ENCODE results near the gene XCL2.
"Not testable (repeated sequence)": the region's sequence is repeated elsewhere in the genome, so short reads cannot be mapped to it uniquely, and the experiment has no call there.

The XCL2 gene

DNA sequence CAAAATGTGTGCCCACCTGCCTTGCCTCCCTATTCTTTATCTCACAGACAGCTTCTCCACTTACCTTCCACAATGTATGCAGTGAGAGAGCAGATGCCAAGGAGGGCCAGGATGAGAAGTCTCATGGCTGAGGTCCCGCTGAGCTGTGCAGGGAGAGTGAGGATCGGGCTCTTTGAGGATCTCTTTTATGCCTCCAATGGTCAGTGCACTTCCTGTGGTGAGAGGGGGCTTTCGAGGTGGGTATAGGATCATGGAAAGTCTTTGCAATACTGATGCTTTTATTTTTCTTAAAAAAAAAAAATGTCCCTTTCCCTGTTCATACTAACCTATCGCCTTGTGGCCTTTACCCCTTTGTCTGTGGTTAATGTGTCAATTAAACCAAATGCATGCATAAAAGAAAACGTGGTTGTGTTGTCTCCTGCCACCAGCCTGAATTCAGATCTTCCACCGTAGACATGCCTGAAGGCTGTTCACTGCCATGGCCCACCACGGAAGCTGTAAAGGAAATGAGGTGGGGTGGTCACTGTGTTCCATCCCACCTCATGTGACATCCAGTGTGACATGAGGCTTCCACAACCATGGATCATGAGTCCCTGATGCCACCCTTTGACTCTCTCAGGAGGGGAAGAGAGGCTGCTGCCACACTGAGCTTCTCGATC lies at the start of gene XCL2:
XCL2 (minus strand) TSS at position 158 of the 659 bp plus-strand sequence; CDS start at position 125, 33 bp downstream.
- not testable (repeated sequence) for DNase-seq (ENCODE audit: low read depth in 3 of 3)

DNA sequence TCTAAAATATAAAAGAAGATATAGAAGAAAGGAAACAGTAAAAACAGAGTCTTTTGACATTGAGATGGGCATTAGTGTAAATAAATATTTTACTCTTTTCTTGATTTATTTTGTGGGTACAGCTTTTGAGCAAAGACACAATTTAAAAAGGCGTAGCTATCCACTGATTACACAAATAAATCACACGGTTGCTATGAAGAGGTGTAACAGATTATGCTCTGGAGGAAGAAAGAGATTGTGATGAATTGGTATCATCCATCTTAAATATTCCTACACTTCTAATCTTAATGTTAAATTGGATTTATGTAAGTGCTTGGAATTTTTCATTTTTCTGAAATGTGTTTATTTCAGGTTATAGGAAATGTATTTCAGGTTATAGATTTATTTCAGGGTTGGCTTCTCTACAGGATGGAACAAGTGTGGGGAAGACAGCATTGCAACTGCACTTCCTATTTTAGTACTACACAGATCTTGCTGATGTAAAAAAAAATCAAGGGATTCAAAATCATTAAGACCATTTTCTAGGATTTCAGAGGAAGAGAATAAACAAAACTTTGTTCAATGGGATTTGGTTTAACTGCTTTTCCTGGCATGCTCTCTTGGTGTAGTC lies 47.9 kb upstream of the XCL2 start:
- DNase-seq (ENCODE audit: low read depth in 3 of 3): no peak

DNA sequence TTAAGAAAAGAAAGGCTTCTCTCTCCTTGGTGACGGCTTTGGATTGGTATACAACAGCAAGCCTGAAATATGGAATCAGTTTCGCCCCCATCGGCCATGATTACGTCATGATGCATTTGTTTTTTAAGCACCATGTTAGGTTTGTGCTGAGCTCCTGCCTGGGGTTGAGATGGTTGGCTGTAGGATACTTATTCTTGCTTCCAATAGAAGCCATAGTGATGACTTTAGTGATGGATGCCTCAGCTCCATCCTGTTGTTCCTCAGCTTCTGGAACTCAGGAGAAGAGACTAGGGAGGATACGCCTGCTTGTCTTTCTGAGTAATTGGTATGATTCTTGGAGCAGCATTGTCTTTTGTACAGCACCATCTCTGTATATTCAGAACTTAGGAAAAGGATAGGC lies 47.3 kb upstream of the XCL2 start:
- DNase-seq (ENCODE audit: low read depth in 3 of 3): no peak

- DNase-seq (ENCODE audit: low read depth in 3 of 3): no peak
These were observed 45.4 kb upstream of the XCL2 start for GRCh38 chr1:168589167-168589566.

- no peak for DNase-seq (ENCODE audit: low read depth in 3 of 3)
These were observed 42.1 kb upstream of the XCL2 start for GRCh38 chr1:168585937-168586336.

GRCh38 chr1:168585191-168585590 lies 41.4 kb upstream of the XCL2 start:
- no peak for DNase-seq (ENCODE audit: low read depth in 3 of 3)

DNA sequence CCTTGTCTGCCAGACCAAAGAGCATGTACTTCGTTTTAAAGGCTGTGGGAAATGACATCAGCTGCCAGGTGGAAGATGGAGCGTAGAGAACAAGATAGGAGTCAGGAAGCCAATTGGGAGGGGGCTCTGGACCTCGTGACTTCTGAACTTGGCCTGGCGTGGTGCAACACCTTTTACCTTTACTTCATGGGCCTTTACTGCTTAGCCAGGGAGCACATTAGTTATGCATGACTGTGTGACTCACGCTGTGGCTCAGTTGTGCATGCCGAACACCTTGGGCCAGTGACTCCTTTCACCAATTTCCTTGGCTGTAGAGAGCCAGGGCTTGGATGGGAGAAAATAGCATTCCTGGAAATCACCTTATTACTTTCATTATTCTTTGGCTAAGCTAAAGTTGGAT lies 39.8 kb upstream of the XCL2 start:
- DNase-seq (ENCODE audit: low read depth in 3 of 3): no peak

- DNase-seq (ENCODE audit: low read depth in 3 of 3): no peak
These were observed 39.0 kb upstream of the XCL2 start for GRCh38 chr1:168582688-168583336.

DNA sequence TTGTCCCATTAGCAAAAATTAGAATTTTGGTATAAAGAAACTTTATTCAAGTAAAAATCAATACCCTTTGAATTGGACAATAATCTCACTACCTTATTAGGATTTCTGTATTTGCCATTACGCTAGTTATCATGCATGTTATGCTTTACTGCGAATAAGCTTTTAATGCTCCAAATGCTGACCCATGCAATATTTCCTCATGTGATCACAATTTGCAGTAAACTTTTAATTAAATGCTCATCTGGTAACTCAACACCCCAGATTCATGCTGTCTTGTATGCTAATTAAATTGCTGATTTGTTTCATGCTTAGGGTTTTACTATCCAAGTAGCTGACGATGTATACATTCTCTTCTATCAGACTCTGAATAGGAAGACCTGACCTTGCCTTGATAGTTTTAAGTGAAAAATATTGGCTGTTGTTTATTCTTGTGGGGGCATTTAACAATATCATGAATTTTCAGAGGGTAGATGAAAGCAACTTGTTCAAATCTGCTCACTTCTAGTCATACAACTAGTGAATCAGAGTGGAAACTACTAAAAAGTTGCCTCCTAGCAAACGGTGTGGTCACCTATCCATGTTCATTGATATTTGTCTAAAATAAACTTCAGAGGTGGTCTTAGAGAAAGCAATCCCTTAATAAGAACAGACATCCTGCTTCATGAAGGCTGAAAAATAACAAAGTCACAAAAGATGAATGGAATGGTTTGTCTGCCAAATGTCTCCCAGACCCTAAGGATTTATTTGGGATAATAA lies 38.2 kb upstream of the XCL2 start:
- DNase-seq (ENCODE audit: low read depth in 3 of 3): no peak

DNA sequence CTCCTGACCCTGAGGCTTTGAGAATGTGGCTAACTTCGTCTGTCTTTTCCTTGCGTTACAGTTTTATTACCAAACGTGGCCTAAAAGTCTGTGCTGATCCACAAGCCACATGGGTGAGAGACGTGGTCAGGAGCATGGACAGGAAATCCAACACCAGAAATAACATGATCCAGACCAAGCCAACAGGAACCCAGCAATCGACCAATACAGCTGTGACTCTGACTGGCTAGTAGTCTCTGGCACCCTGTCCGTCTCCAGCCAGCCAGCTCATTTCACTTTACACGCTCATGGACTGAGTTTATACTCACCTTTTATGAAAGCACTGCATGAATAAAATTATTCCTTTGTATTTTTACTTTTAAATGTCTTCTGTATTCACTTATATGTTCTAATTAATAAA lies 37.2 kb upstream of the XCL2 start:
- DNase-seq (ENCODE audit: low read depth in 3 of 3): not testable (repeated sequence)

DNA sequence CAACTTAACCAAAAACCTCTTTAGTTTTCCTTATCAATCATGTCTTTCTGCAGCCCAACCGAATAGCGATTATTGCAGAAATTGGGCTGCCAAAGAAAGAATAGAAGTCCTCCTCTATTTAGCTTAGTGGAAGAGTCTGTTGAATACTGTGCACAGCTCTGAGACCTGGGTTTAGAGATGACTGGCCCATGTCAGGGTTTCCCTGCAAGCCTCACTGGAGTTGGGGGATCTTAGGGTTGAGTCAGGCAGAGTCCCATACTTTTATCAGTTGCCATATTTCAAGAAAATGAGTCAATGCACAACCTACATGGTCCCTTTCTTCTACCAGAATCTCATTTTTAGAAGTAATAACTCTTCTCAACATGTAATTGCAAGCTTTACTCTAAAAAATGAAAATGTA lies 36.5 kb upstream of the XCL2 start:
- DNase-seq (ENCODE audit: low read depth in 3 of 3): not testable (repeated sequence)

- DNase-seq (ENCODE audit: low read depth in 3 of 3): not testable (repeated sequence)
These were observed 34.9 kb upstream of the XCL2 start for GRCh38 chr1:168578531-168579185.

GRCh38 chr1:168576245-168576688 lies 32.5 kb upstream of the XCL2 start, which contains the start of gene XCL1:
TSS of gene XCL1 (plus strand) at chr1:168576605. CDS start at chr1:168576638, 33 bp downstream.
- not testable (repeated sequence) for DNase-seq (ENCODE audit: low read depth in 3 of 3)

GRCh38 chr1:168574234-168574633 lies 30.4 kb upstream of the XCL2 start:
- not testable (repeated sequence) for DNase-seq (ENCODE audit: low read depth in 3 of 3)

DNA sequence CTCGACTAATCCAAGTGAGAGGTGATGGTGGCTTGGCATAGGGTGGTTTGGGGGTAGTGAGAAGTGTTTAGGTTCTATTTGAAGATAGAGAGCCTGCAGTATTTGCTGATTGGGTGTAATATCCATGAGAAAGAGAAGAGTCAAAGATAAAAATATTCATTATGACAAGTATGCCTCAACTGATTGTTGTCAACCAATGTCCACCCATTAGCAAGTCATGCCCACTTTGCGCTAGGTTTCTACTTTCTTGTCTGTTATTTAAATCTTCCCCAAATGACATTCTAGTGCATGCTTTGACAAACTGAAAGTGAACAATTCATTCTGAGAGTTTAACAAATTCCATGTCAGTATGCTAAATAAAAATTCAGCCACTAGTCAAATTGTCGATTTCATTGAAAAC lies 28.8 kb upstream of the XCL2 start:
- no peak for DNase-seq (ENCODE audit: low read depth in 3 of 3)

DNA sequence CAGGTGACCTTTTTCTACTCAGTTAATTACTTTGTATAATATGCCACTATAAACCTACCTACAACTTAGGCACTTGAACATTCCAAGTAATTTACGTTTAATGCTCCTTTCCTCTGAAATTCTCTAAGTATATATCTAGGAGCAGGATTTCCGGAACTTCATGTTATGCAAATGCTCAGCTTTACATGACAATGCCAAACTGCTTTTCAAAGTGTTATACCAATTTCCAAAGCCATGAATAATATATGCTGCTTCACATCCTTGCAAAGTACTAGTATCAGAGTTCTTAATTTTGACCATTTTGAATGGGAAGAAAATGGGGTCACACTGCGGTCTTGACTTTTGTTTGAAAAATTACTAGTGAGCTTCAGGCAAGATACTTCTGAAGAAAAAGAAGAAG lies 26.9 kb upstream of the XCL2 start:
- no peak for DNase-seq (ENCODE audit: low read depth in 3 of 3)

DNA sequence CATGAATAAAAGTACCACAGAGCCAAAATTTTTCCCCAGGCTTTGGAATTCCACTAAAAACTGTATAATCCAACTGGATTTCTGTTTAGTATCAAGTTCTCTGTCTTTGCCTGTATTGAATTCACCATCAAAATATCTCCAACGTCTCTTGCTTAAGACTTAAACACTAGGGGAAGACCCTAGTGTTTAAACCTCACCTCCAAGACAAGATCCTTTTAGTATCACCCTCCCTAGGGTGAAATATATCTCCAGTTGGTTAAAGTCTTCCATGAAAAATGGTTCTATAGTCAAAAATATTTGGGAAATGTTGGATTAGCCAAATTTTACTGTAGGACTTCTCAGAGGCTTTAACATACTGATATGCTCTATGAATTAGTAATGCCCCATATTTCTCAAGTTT lies 24.5 kb upstream of the XCL2 start:
- no peak for DNase-seq (ENCODE audit: low read depth in 3 of 3)

DNA sequence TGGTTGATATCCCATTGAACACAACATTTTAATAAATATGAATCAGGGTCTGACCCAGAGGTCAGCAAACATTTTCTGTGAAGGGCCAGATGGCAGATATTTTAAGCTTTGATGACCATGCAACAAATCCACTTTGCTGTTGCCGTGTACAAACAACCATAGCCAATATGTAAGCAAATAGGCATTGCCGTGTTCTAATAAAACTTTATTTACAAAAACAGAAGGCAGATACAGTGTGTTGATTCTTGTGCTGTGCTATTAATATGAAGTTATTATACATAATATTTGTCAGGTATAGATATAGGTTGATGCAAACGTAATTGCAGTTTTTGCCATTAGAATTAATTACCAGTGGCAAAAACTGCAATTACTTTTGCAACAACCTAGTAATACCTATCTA lies 23.8 kb upstream of the XCL2 start:
- DNase-seq (ENCODE audit: low read depth in 3 of 3): no peak

DNA sequence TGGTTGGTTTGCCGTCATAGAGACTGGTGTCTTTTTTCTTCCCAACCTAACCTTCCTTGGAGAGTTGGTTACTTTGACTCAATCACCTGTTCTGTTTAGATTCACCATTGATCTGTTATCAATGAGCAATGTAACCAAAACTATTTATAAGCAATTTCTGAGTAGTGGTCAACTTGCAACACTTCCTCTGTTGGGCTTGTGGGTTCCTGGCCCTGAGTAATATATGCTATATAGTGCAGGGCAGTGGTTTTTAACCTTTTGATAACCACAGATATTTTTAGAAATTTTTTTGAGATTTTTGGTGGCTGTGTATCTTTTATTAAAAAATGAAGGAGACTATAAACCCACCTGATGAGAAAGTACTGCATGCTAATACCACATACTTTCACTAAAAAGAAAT lies 23.2 kb upstream of the XCL2 start:
- no peak for DNase-seq (ENCODE audit: low read depth in 3 of 3)

DNA sequence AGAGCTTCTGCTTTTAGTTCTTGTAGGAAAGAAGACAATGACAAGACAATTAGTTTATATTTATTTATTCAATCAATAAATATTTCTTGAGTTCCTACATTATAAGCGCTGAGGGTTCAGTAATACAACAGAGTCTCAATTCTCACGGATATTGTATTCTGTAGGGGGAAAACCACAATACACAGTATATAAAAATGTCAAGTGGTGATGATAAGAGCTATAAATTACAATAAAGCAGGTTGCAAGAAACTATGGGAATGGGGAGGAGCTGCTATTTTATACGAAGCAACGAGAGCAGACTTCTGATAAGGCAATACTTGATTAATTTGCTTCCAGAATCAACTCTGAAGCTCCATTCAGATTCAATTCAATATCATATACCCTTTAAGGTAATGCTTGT lies 22.0 kb upstream of the XCL2 start:
- no peak for DNase-seq (ENCODE audit: low read depth in 3 of 3)

GRCh38 chr1:168561989-168562388 lies 18.2 kb upstream of the XCL2 start:
- no peak for DNase-seq (ENCODE audit: low read depth in 3 of 3)

GRCh38 chr1:168560370-168560769 lies 16.6 kb upstream of the XCL2 start:
- DNase-seq (ENCODE audit: low read depth in 3 of 3): no peak
